Stimulated activated CD4-positive, alpha-beta T cell treated with anti-CD3 and anti-CD28 coated beads, TNF-alpha, amount 100 ng/mL, for 24 hours (primary cell): ENCODE results near the gene BMERB1.

Source experiments
- DNase-seq, 3 experiments: peaks; one replicate each; pipeline ENCODE4 v3.0.0-alpha.2; 2020; ENCODE audit warnings: low read depth in 3 of 3

BMERB1 gene

DNA sequence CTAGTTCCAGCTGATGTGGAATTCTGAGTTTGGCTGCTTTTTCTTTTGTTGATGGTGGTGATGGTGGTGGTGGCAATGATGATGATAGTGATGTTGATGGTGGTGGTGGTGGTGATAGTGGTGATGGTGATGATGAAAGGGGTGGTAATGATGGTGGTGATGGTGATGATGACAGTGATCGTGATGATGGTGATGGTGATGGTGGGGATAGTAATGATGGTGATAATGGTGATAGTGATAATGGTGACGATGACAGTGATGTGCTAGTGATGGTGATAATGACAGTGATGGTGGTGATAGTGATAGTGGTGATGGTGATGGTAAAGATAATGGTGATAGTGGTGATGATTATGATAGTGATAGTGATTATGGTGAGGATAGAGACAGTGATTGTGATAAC is 61.5 kb downstream of the BMERB1 start:
- no peak for DNase-seq

DNA sequence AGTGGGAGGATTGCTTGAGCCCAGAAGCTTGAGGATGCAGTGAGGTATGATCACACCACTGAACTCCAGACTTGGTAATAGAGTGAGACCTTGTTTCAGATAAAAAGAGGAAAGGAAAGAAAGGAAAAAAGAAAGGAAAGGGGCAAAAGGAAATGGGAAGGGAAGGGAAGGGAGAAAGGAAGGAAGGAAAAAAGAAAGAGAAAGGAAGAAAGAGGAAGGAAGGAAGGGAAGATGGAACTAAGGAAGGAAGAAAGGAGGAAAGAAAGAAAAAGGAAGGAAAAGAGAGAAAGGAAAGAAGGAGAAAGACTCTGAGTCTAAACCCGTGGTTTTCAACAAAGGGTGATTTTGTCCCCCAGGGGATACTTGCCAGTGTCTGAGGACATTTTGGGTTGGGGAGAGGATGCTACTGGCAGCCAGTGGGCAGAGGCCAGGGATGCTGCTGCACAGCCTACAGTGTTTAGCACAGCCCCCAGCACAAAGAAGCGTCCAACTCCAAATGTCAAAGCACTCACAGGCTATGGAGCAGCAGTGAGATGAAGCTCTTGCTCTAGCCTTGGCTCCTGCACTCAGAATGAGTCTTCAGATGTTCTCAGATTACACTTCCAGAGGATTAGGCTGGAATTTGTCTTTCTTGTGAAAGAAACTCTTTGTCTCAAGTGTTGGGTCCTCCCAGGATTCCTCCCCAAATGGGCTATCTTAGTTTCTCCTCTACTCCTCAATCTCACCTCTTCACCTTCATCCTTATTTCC is 64.2 kb downstream of the BMERB1 start:
- no peak for DNase-seq

- DNase-seq = no peak
These were observed 67.8 kb downstream of the BMERB1 start for GRCh38 chr16:15502041-15502725.

DNA sequence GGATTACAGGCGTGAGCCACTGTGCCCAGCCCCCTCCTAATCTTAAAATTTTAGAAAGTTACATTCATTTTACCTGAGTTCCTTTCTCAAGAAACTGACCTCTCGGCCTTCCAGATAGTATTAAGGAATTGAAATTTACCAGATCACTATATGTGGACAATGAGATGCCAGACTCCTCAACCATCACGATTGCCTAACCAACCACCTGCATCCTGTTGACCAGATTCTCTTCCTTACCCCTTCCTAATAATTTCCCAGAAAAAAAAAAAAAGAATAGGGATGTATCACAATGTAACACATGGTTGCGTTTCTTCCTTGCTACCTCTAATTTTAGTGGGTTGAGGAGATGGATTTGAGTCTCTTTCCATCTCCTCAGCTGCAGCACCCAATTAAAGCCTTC is 72.1 kb downstream of the BMERB1 start:
- DNase-seq = no peak

DNA sequence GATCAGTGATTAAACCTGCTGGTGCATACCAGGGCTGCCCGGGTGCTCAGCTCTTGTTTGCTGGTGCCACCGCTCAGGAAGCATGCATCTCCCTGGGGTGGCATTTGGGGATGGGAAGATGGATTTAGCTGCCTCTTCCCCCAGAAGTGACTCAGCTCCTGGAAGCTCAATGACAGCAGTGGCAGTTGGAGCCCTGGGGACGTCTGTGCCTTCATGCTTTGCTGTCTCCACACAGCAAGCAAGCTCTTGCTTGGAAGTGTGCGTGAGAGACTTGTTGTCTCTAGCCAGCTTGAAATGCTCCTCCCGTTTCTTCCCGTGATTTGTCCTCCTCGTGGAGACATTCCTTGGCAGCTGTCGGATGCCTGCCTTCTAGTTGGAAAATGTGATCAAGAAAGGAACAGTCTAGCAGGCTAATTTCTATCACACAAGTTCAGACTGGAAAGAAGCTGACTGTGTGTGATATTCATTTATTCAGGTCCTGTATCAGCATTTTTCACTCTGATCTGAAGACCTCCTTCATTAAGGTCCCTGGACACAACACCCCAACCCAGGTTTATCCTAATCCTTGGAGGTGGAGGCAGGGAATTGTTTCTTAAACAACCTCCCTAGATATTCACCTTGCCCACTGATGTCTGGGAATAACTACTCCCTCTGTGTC is 73.0 kb downstream of the BMERB1 start:
- DNase-seq = no peak

GRCh38 chr16:15507959-15508627 is 73.7 kb downstream of the BMERB1 start:
- no peak for DNase-seq

DNA sequence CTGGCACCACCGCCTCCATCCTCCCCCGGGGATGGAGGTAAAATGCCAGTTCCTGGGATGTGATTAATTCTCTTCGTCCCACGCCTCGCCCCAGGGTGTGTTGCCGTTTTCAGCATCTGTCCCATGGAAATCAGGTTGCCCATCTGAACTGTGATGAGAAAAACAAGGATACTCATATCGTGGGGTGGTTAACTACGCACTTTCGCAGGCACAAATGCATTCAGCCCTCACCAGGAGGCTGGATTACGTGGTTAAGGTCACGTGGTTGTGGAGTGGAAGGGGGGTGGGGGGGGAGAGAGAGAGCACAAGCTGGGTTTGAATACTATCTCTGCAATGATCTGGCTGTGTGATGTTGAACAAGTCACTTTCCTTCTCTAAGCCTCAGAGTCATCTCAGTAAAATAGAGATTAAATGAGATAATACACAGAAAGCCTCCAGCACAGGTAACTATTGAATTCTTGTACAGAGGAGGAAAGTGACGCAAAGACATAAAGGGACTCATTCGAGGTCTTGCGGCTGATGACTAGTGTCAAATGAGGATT is 74.7 kb downstream of the BMERB1 start:
- peak in 1 of 3 experiments; percentile 8 for DNase-seq

- DNase-seq = no peak
These were observed 75.5 kb downstream of the BMERB1 start for GRCh38 chr16:15509593-15510535.

GRCh38 chr16:15510992-15511391 is 76.6 kb downstream of the BMERB1 start:
- no peak for DNase-seq

DNA sequence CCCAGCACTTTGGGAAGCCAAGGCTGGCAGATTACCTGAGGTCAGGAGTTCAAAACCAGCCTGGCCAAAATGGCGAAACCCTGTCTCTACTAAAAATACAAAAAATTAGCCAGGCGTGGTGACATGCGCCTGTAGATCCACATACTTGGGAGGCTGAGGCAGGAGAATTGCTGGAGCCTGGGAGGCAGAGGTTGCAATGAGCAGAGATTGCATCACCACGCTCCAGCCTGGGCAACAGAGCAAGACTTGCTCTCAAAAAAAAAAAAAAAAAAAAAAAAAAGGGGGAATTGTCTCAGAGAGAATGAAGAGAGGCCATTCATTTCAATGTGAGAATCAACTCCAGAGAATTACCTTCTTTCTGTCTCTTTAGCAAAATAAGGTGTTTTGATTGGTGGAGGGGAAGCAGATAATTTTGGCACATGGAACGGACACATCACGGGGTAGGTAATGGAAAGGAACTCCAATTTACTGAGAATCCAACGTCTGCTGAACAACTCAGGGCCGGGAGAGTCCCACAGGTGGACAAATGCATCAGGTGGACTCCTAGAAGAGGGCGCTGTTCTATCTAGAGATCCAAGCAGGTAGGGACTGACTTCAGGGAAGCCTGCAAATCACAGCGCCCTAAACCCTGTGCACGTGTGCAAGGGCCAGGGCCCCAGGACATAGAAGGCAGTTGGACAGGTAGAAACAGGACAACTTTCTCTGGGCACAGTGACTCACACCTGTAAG is 77.5 kb downstream of the BMERB1 start:
- no peak for DNase-seq

DNA sequence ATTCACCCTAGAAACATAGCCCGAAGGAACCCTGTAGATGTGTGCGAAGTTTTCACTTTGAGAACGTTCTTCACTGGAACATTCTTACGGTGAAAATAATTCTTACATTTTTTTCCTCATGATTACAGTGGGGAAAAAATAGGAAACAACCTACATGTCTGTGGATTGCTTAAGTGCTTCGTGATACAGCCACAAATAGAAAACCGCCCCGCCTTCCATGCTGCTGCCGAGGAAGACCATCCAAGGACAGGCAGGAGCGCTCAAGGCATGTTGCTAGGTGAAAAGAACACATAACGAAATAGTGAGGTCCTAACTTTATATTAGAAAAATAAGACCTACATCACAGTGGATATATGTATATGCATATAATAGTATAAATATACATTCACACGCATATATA is 78.8 kb downstream of the BMERB1 start:
- DNase-seq = no peak

GRCh38 chr16:15515992-15516391 is 81.6 kb downstream of the BMERB1 start:
- no peak for DNase-seq

DNA sequence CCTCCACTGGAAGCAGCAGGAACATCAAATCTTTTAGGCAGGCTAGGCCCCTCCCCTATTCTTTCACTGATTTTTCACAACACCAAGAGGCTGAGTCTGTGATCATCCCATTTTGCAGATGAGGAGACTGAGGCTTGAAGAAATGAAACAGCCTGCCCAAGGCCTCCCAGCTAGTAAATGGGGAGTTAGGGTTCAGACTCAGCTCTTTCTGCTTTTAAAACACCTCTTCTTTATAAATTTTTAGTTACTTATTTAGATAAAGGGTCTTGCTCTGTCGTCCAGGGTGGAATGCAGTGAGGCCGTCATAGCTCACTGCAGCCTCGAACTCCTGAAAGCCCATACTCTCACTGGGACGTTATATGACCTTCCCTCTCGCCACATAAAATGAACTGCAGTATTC is 82.2 kb downstream of the BMERB1 start:
- no peak for DNase-seq

DNA sequence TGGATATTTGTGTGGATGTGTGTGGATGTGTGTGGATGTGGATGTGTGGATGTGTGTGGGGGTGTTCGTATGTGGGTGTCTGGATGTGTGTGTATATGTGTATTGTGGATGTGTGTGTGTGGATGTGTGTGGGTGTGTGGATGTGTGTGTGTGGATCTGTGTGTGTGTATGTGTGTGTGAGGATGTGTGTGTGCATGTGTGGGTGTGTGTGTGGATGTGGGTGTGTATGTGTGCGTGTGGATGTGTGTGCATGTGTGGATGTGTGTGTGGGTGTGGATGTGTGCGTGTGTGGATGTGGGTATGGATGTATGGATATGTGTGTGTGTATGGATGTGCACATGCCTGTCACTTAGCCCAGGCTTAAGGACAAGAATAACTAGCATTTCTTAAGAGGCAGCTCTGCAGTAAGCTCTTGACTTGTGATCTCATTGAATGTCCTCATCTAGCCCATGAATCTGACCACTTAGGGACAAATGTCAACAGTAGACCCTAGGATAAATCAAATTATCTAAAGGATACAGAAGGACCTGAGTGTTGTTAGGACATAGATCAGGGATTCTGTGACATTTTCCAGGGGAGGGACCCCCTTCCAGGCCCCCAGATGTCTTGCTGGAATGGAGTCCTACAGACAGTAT is 83.5 kb downstream of the BMERB1 start:
- no peak for DNase-seq

- no peak for DNase-seq
These were observed 84.3 kb downstream of the BMERB1 start for GRCh38 chr16:15518381-15519351.

DNA sequence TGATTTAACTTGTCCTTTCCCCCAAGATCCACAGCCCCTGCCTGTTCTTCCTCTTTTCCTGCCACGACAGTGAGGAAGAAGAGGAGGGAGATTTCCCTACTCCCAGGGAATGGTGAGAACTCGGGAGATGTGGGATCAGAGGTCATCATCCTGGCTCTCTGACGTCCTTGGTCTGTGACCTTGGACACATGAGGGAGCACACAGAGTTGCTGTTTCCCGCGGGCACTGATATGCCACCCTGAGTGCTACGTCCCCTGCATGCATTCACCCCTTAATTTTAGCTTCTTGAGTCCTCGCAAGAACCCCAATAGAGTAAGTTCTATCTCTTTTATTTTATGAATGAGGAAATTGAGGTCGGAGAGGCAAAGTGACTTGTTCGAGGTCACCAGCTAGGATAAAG is 85.4 kb downstream of the BMERB1 start:
- DNase-seq = no peak

- no peak for DNase-seq
These were observed 87.0 kb downstream of the BMERB1 start for GRCh38 chr16:15521390-15521757.

DNA sequence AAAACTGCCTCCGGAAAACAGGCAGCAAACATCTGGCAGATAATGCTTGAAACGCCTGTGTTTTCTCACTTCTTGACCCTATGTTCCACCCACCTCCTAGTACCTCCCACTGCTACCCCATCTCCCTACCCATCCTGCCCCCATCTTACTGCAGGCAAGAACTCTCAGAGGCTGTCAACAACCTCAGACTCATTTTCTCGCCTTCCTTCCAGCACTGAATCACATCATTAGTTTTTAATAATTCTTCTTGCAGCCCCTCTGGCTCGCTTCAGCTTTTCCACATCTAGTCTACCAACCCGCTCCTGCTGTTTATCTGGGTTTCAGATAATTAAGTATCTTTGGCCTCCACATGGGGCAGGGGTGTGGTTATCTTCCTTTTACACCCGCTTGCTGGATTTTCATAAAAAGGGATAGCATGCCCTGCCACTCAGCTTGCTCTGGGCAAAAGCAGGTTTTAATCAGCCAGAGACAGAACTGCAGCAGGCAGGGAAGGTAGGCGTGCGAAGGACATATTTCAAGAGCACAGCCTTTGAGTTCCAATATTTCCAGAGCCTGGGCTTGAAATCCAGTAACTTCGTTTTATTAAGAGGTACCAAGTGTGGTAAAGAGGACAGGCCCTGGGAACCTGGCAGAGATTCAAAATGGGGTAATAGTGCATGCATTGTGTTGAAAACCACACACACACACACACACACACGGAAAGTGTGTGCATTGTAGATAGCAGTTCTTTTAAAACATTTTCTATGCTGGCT is 87.5 kb downstream of the BMERB1 start:
- DNase-seq = no peak
